Measurements from ENCODE around the gene KRT83.
"Not testable (repeated sequence)": the region's sequence is repeated elsewhere in the genome, so short reads cannot be mapped to it uniquely, and the experiment has no call there.

Gene KRT83

GRCh38 chr12:52352951-52353350 is 31.8 kb upstream of the KRT83 start:
- no peak for DNase-seq

GRCh38 chr12:52351196-52352059 is 30.2 kb upstream of the KRT83 start:
- no peak for DNase-seq

GRCh38 chr12:52350786-52351185 is 29.6 kb upstream of the KRT83 start:
- DNase-seq: no peak

- no peak for DNase-seq
These were observed 28.9 kb upstream of the KRT83 start for GRCh38 chr12:52350021-52350620.

- DNase-seq: no peak
These were observed 28.0 kb upstream of the KRT83 start for GRCh38 chr12:52349196-52349595.

- DNase-seq: no peak
These were observed 26.6 kb upstream of the KRT83 start for GRCh38 chr12:52347551-52348510.

GRCh38 chr12:52347016-52347415 is 25.8 kb upstream of the KRT83 start:
- DNase-seq: no peak

- no peak for DNase-seq
These were observed 25.4 kb upstream of the KRT83 start for GRCh38 chr12:52346593-52346992.

GRCh38 chr12:52345041-52345440 is 23.8 kb upstream of the KRT83 start:
- not testable (repeated sequence) for DNase-seq

- no peak for DNase-seq
These were observed 22.9 kb upstream of the KRT83 start for GRCh38 chr12:52344111-52344510.

- DNase-seq: no peak
These were observed 22.4 kb upstream of the KRT83 start for GRCh38 chr12:52343550-52343949.

GRCh38 chr12:52342781-52343490 is 21.7 kb upstream of the KRT83 start:
- no peak for DNase-seq

- no peak for DNase-seq
These were observed 19.9 kb upstream of the KRT83 start for GRCh38 chr12:52341066-52341580.

GRCh38 chr12:52338241-52338960 is 17.2 kb upstream of the KRT83 start:
- DNase-seq: peak; percentile 31

GRCh38 chr12:52337054-52337453 is 15.9 kb upstream of the KRT83 start:
- DNase-seq: no peak

- DNase-seq: no peak
These were observed 15.4 kb upstream of the KRT83 start for GRCh38 chr12:52336641-52337040.

GRCh38 chr12:52335598-52336262 is 14.5 kb upstream of the KRT83 start:
- DNase-seq: peak; percentile 69

GRCh38 chr12:52334185-52334584 is 13.0 kb upstream of the KRT83 start:
- no peak for DNase-seq

GRCh38 chr12:52333321-52333720 is 12.1 kb upstream of the KRT83 start:
- no peak for DNase-seq

GRCh38 chr12:52332381-52332780 is 11.2 kb upstream of the KRT83 start:
- no peak for DNase-seq

GRCh38 chr12:52331833-52332232 is 10.6 kb upstream of the KRT83 start:
- no peak for DNase-seq
